GM23338 (cell line): ENCODE data around the gene MYOZ1.

Experiments used
- POLR2AphosphoS5 ChIP-seq: IDR thresholded peaks from 2 replicates; pipeline ENCODE4 v1.6.1; 2016; ENCODE audit warnings: antibody characterized with exemption, low read depth
- REST ChIP-seq: IDR thresholded peaks from one replicate; pipeline ENCODE4 v1.6.1; 2018; ENCODE audit warnings: antibody characterized with exemption; ENCODE audit not compliant: unreplicated experiment

GRCh38 chr10:73625004-73625883 is 16.0 kb downstream of the MYOZ1 start:
- TF ChIP-seq REST: no peak
- TF ChIP-seq POLR2AphosphoS5: no peak
